ENCODE results near the gene PHLPP2. TPM values are rescaled to one million over a fixed set of nuclear protein-coding genes. Genes with fewer than 3 reads are reported as not detected.

Gene PHLPP2
- total RNA-seq, 2 donors from 2014 or later: 5.0 to 21.2 TPM

DNA sequence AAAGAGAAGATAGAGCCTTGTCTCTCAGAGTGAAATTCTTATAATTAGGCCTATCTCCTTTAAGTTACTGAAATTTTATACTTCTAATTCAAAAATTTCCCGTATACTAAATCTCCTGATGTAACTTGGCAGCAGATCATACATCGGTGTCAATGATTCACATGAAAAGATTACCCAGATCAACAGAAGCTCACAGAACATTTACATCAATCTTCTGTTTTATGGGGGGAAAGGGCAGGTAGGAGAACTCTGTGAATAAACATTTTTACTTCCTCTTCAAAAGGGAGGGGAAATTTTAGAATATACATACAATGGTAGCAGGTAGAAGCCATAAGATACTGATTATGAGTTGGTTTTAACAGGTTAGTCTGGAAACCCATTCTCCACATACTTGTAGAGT lies 43.1 kb downstream of the PHLPP2 start:
- Histone ChIP-seq H3K27me3 (replicated peaks; ENCODE audit: insufficient read depth) (no peaks in the 10 kb centered on the region), H3K4me1 (replicated peaks) (no peaks in the 10 kb centered on the region), H3K9me3 (no peaks in the 10 kb centered on the region), H3K27ac (no peak overlapping the region), H3K36me3 (peaks cover 0 to 4% of the 10 kb centered on the region in 2 donors), H3K4me3 (no peak overlapping the region)
- intact Hi-C loops (cut with DNase I): no loop called here
- 66% methylated on average over 2 of the region's 2 CpGs for WGBS
- DNase-seq (ENCODE audit: low spot score): no peak
- TF ChIP-seq, protein P1, sequence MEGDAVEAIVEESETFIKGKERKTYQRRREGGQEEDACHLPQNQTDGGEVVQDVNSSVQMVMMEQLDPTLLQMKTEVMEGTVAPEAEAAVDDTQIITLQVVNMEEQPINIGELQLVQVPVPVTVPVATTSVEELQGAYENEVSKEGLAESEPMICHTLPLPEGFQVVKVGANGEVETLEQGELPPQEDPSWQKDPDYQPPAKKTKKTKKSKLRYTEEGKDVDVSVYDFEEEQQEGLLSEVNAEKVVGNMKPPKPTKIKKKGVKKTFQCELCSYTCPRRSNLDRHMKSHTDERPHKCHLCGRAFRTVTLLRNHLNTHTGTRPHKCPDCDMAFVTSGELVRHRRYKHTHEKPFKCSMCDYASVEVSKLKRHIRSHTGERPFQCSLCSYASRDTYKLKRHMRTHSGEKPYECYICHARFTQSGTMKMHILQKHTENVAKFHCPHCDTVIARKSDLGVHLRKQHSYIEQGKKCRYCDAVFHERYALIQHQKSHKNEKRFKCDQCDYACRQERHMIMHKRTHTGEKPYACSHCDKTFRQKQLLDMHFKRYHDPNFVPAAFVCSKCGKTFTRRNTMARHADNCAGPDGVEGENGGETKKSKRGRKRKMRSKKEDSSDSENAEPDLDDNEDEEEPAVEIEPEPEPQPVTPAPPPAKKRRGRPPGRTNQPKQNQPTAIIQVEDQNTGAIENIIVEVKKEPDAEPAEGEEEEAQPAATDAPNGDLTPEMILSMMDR (IDR thresholded peaks at IDR 0.05): no peak
- TF ChIP-seq POLR2AphosphoS5 (IDR thresholded peaks at IDR 0.05) (no peak), POLR2A (IDR thresholded peaks at IDR 0.05) (no peak)

DNA sequence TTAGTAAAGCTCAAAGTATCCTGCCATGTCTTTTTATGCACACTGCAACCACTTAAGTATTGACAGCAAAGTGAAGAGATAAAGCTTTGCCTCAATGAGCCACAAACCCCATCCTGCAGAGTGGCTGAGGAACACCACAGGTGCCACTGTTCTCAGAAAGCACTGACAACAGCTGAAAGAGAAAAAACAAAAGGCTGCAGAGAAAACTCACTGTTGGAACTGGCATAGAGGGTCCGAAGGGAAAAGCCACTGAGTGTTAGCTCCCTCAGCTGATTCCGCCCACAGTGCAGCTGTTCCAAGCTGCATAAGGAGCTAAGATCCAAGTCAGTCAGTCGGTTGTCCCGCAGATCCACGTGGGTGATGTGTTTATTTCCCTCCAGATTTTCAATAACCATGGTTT lies 48.3 kb downstream of the PHLPP2 start:
- H3K27ac ChIP-seq: no peak overlapping the region
- H3K4me1 ChIP-seq (replicated peaks): no peaks in the 10 kb centered on the region
- peaks cover 0 to 4% of the 10 kb centered on the region in 2 donors for H3K36me3 ChIP-seq
- 85% methylated on average over 5 of the region's 5 CpGs for WGBS
- H3K9me3 ChIP-seq: no peaks in the 10 kb centered on the region
- intact Hi-C loops (cut with DNase I): no loop called here
- H3K4me3 ChIP-seq: no peak overlapping the region
- no peak for DNase-seq (ENCODE audit: low spot score)
- TF ChIP-seq POLR2A (IDR thresholded peaks at IDR 0.05) (no peak), POLR2AphosphoS5 (IDR thresholded peaks at IDR 0.05) (no peak)
- TF ChIP-seq, protein P1 (IDR thresholded peaks at IDR 0.05): no peak
- no peaks in the 10 kb centered on the region for H3K27me3 ChIP-seq (replicated peaks; ENCODE audit: insufficient read depth)

DNA sequence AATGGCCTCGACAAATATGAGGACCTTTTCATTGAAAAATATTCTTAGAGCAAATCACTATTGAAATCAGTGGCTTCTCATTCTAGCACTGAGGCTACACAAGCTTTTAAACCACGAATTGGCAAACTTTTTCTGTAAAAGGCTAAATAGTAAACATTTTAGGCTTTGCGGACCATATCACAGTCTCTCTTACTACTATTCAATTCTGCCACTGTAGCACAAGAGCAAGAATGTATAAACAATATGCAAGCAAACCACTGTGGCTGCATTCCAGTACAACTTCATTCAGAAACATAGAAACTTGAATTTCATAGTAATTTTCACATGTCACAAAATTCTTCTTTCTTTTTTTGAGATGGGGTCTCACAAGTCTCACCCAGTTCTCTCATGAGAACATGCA lies 49.1 kb downstream of the PHLPP2 start:
- no peaks in the 10 kb centered on the region for H3K27me3 ChIP-seq (replicated peaks; ENCODE audit: insufficient read depth)
- intact Hi-C loops (cut with DNase I): no loop called here
- no peaks in the 10 kb centered on the region for H3K4me1 ChIP-seq (replicated peaks)
- no peak for DNase-seq (ENCODE audit: low spot score)
- no peak for TF ChIP-seq POLR2AphosphoS5 (IDR thresholded peaks at IDR 0.05)
- no peak for TF ChIP-seq POLR2A (IDR thresholded peaks at IDR 0.05)
- TF ChIP-seq, protein P1 (IDR thresholded peaks at IDR 0.05): no peak
- no peak overlapping the region for H3K4me3 ChIP-seq
- H3K36me3 ChIP-seq: peaks cover 0 to 4% of the 10 kb centered on the region in 2 donors
- 84% methylated on average over 3 of the region's 3 CpGs for WGBS
- H3K27ac ChIP-seq: no peak overlapping the region
- no peaks in the 10 kb centered on the region for H3K9me3 ChIP-seq

DNA sequence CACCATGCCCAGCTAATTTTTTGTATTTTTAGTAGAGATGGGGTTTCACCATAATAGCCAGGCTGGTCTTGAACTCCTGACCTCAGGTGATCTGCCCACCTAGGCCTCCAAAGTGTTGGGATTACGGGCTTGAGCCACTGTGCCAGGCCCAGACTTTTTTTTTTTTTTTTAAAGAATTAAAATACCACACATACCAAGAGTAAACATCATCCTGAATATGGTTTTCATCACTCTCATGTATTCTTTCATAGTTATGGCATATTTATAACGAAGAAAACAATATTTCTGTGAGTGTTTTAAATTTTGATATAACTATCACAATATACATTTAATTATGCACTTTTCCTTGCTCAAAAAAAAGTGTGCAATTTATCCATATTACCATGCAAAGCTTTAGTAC lies 50.3 kb downstream of the PHLPP2 start:
- Histone ChIP-seq H3K9me3 (no peaks in the 10 kb centered on the region), H3K27ac (no peak overlapping the region), H3K36me3 (peaks cover 0 to 2% of the 10 kb centered on the region in 2 donors), H3K4me1 (replicated peaks) (no peaks in the 10 kb centered on the region), H3K4me3 (no peak overlapping the region), H3K27me3 (replicated peaks; ENCODE audit: insufficient read depth) (no peaks in the 10 kb centered on the region)
- 93% methylated on average over 2 of the region's 2 CpGs for WGBS
- TF ChIP-seq, protein P1 (IDR thresholded peaks at IDR 0.05): no peak
- TF ChIP-seq POLR2AphosphoS5 (IDR thresholded peaks at IDR 0.05): no peak
- TF ChIP-seq POLR2A (IDR thresholded peaks at IDR 0.05): no peak
- intact Hi-C loops (cut with DNase I): no loop called here
- DNase-seq (ENCODE audit: low spot score): no peak

DNA sequence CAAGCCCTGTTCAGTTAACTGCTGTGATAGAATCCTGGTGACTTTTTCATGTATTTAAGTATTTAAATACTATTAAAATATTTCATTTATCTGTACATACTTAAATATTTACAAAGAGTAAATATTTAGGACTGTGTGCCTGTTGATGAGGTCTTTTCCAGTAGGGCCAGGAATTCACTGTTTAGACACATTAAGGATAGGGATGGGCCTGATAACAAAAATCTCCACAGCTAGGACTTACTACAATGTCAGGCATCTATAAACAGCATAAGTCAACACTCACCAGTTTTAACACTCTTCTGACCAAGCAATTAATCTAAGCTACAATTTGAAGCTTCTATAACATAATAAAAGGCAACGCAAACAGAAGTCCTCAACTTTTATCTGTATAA lies 50.9 kb downstream of the PHLPP2 start:
- intact Hi-C loops (cut with DNase I): no loop called here
- 83% methylated on average over 1 of the region's 1 CpG for WGBS

More for the DNA sequence above, 50.9 kb downstream of the PHLPP2 start:
- TF ChIP-seq POLR2AphosphoS5 (IDR thresholded peaks at IDR 0.05) (no peak), POLR2A (IDR thresholded peaks at IDR 0.05) (no peak)
- TF ChIP-seq, protein P1 (IDR thresholded peaks at IDR 0.05): no peak
- Histone ChIP-seq H3K36me3 (no peaks in the 10 kb centered on the region), H3K4me1 (replicated peaks) (no peaks in the 10 kb centered on the region), H3K27ac (no peak overlapping the region), H3K4me3 (no peak overlapping the region), H3K27me3 (replicated peaks; ENCODE audit: insufficient read depth) (no peaks in the 10 kb centered on the region), H3K9me3 (no peaks in the 10 kb centered on the region)
- no peak for DNase-seq (ENCODE audit: low spot score)
